Measurements from ENCODE around the gene LATS1.
"Not testable (repeated sequence)": the region's sequence is repeated elsewhere in the genome, so short reads cannot be mapped to it uniquely, and the experiment has no call there.

The LATS1 gene

GRCh38 chr6:149751239-149751638 lies 33.3 kb upstream of the LATS1 start:
- peaks cover 5% of the 10 kb centered on the region for H3K4me1 ChIP-seq
- TF ChIP-seq CTCF (IDR thresholded peaks at IDR 0.05): no peak
- H3K79me2 ChIP-seq: peaks cover 39% of the 10 kb centered on the region
- H3K9ac ChIP-seq: no peak overlapping the region
- H3K4me2 ChIP-seq (ENCODE audit: low read length): no peak overlapping the region
- no peak overlapping the region for H3K4me3 ChIP-seq (ENCODE audit: low read depth, low read length)
- H3K9me3 ChIP-seq (ENCODE audit: control insufficient read depth, low read length): no peaks in the 10 kb centered on the region
- H3K36me3 ChIP-seq (ENCODE audit: control insufficient read depth, insufficient read depth, low read length): no peaks in the 10 kb centered on the region
- H2AFZ ChIP-seq: no peak overlapping the region
- H3K27ac ChIP-seq: no peak overlapping the region
- no peaks in the 10 kb centered on the region for H3K27me3 ChIP-seq (ENCODE audit: control insufficient read depth, insufficient read depth, low read length)

- Histone ChIP-seq H3K27ac (peak overlapping the region; percentile 71), H3K4me1 (peaks cover 5% of the 10 kb centered on the region), H3K36me3 (ENCODE audit: control insufficient read depth, insufficient read depth, low read length) (no peaks in the 10 kb centered on the region), H3K4me3 (ENCODE audit: low read depth, low read length) (peak overlapping the region; percentile 93), H3K4me2 (ENCODE audit: low read length) (peak overlapping the region; percentile 98), H3K9me3 (ENCODE audit: control insufficient read depth, low read length) (no peaks in the 10 kb centered on the region), H3K79me2 (peaks cover 33% of the 10 kb centered on the region), H3K27me3 (ENCODE audit: control insufficient read depth, insufficient read depth, low read length) (no peaks in the 10 kb centered on the region), H2AFZ (peak overlapping the region; percentile 93), H3K9ac (peak overlapping the region; percentile 25)
- no peak for TF ChIP-seq CTCF (IDR thresholded peaks at IDR 0.05)
Observed at GRCh38 chr6:149750136-149750609, 32.3 kb upstream of the LATS1 start.

GRCh38 chr6:149749594-149750135 lies 31.8 kb upstream of the LATS1 start, which contains the start of gene PCMT1:
Gene PCMT1, plus strand, starts transcription at chr6:149749741. Its CDS starts 161 bp downstream, at chr6:149749902.
- Histone ChIP-seq H3K36me3 (ENCODE audit: control insufficient read depth, insufficient read depth, low read length) (no peaks in the 10 kb centered on the region), H3K4me1 (peaks cover 5% of the 10 kb centered on the region), H3K9me3 (ENCODE audit: control insufficient read depth, low read length) (no peaks in the 10 kb centered on the region), H3K27ac (peak within 1 kb of the TSS; percentile 71), H2AFZ (peak within 1 kb of the TSS; percentile 93), H3K4me2 (ENCODE audit: low read length) (peak within 1 kb of the TSS; percentile 98), H3K9ac (peak within 1 kb of the TSS; percentile 25), H3K4me3 (ENCODE audit: low read depth, low read length) (peak within 1 kb of the TSS; percentile 93), H3K79me2 (peaks cover 31% of the 10 kb centered on the region), H3K27me3 (ENCODE audit: control insufficient read depth, insufficient read depth, low read length) (no peaks in the 10 kb centered on the region)
- TF ChIP-seq CTCF (IDR thresholded peaks at IDR 0.05): no peak

GRCh38 chr6:149749082-149749593 lies 31.2 kb upstream of the LATS1 start:
- H3K4me1 ChIP-seq; H3K36me3 ChIP-seq (ENCODE audit: control insufficient read depth, insufficient read depth, low read length); H3K9ac ChIP-seq; H3K27me3 ChIP-seq (ENCODE audit: control insufficient read depth, insufficient read depth, low read length); H3K9me3 ChIP-seq (ENCODE audit: control insufficient read depth, low read length): not testable (repeated sequence)
- peak overlapping the region; percentile 98 for H3K4me2 ChIP-seq (ENCODE audit: low read length)
- peak overlapping the region; percentile 71 for H3K27ac ChIP-seq
- peaks cover 27% of the 10 kb centered on the region for H3K79me2 ChIP-seq
- H3K4me3 ChIP-seq (ENCODE audit: low read depth, low read length): peak overlapping the region; percentile 93
- H2AFZ ChIP-seq: peak overlapping the region; percentile 93

GRCh38 chr6:149746147-149746946 lies 28.4 kb upstream of the LATS1 start, which contains the start of gene NUP43:
Gene NUP43, minus strand, starts transcription at chr6:149746529. Its CDS starts 34 bp downstream, at chr6:149746495.
- Histone ChIP-seq H3K9ac (peak within 1 kb of the TSS; percentile 47), H3K27ac (peak within 1 kb of the TSS; percentile 50), H3K36me3 (ENCODE audit: control insufficient read depth, insufficient read depth, low read length) (no peaks in the 10 kb centered on the region), H3K4me3 (ENCODE audit: low read depth, low read length) (peak within 1 kb of the TSS; percentile 95), H3K9me3 (ENCODE audit: control insufficient read depth, low read length) (no peaks in the 10 kb centered on the region), H3K4me2 (ENCODE audit: low read length) (peak within 1 kb of the TSS; percentile 98), H2AFZ (peak within 1 kb of the TSS; percentile 76), H3K27me3 (ENCODE audit: control insufficient read depth, insufficient read depth, low read length) (no peaks in the 10 kb centered on the region), H3K4me1 (peaks cover 5% of the 10 kb centered on the region), H3K79me2 (peaks cover 16% of the 10 kb centered on the region)
- peak; percentile 37 for TF ChIP-seq CTCF (IDR thresholded peaks at IDR 0.05)

- H3K27ac ChIP-seq; H3K4me3 ChIP-seq (ENCODE audit: low read depth, low read length); H3K27me3 ChIP-seq (ENCODE audit: control insufficient read depth, insufficient read depth, low read length); H3K9ac ChIP-seq; H3K36me3 ChIP-seq (ENCODE audit: control insufficient read depth, insufficient read depth, low read length); H3K79me2 ChIP-seq; H3K9me3 ChIP-seq (ENCODE audit: control insufficient read depth, low read length); H3K4me1 ChIP-seq; H2AFZ ChIP-seq: not testable (repeated sequence)
- H3K4me2 ChIP-seq (ENCODE audit: low read length): peak overlapping the region; percentile 98
Observed at GRCh38 chr6:149745252-149745651, 27.4 kb upstream of the LATS1 start.

Measured in parathyroid adenoma (tissue), 2 donors.